IPS-15b (cell line): ENCODE results near the gene HOOK2.
"Not testable (repeated sequence)": the region's sequence is repeated elsewhere in the genome, so short reads cannot be mapped to it uniquely, and the experiment has no call there.

ENCODE experiments used
- H3K27me3 ChIP-seq: one replicate; pipeline ENCODE4 v1.6.1; 2013; ENCODE audit warnings: low read length; ENCODE audit not compliant: control insufficient read depth, insufficient read depth
- H3K36me3 ChIP-seq: one replicate; pipeline ENCODE4 v1.6.1; 2013; ENCODE audit warnings: low read length; ENCODE audit not compliant: control insufficient read depth, insufficient read depth
- H3K4me1 ChIP-seq: one replicate; pipeline ENCODE4 v1.6.1; 2013; ENCODE audit warnings: mild to moderate bottlenecking, low read length; ENCODE audit not compliant: control insufficient read depth, insufficient read depth
- H3K4me3 ChIP-seq: one replicate; pipeline ENCODE4 v1.5.1; 2013; ENCODE audit warnings: low read depth, low read length
- H3K9ac ChIP-seq: one replicate; pipeline ENCODE4 v1.6.1; 2013; ENCODE audit warnings: low read depth, mild to moderate bottlenecking, low read length
- H3K9me3 ChIP-seq: one replicate; pipeline ENCODE4 v1.6.1; 2013; ENCODE audit warnings: mild to moderate bottlenecking, low read length; ENCODE audit not compliant: control insufficient read depth, insufficient read depth

HOOK2 gene

DNA sequence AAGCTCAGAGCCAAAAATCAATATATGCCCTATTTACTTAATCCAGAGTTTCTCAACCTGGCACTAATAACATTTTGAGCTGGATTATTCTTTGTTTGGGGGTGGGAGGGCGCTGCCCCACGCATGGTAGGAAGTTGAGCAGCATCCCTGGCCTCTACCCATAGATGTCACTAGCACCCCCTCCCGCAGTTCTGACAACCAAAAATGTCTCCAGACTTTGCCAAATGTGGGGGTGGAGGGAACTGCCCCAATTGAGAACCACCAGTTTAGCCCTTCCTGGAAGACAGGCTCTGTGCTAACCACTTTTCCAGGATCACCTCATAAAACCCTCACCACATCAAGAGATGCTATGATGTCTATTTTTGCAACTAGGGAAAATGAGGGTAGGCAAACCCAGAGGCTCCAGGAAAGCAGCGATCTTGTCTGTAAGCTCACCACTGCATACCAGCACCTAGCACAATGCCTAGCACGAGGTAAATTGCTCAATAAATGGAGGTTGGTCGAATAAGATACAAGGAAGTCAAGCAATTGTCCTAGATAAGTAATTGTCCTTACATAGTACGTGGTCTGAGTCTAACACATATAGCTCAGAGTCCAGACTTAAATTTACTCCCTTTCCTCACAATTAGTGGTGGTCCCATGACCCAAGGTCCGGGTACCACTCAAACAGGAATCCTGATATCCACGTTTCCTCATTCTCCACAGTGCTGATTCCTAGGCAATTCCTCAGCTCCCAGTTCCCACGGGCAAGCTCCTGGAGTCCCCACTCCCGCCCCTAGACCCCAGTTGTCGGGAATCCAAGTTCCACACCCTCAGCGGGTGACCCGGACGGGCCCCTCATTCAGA lies 41.8 kb downstream of the HOOK2 start:
- peak overlapping the region; percentile 95 for H3K9ac ChIP-seq
- H3K36me3 ChIP-seq, result peaks cover 18% of the 10 kb centered on the region
- peaks cover 3% of the 10 kb centered on the region for H3K4me1 ChIP-seq
- H3K27me3 ChIP-seq, result no peaks in the 10 kb centered on the region
- no peaks in the 10 kb centered on the region for H3K9me3 ChIP-seq
- H3K4me3 ChIP-seq, result peak overlapping the region; percentile 76

DNA sequence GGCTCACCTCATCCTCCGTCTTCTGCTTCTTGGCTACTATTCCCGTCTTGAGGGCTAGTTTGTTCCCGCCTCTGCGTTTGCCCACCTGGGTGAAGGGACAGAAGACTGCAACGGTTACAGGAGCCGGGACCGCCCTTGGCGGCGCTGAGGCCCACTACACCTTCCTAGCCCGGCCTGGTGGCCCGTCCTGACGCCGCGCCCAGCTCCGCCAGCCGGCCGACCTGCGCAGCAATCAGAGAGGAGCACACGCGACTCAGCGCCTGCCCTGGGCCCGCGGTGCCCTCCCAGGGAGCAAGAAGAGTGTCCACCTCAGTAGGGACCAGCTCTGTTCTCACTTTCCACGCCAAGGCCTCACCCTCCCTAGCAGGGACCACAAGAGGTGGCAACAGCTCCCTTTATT lies 44.0 kb downstream of the HOOK2 start:
- Histone ChIP-seq H3K27me3 (no peaks in the 10 kb centered on the region), H3K4me3 (no peak overlapping the region), H3K9ac (no peak overlapping the region), H3K9me3 (no peaks in the 10 kb centered on the region), H3K4me1 (peaks cover 5% of the 10 kb centered on the region), H3K36me3 (peaks cover 18% of the 10 kb centered on the region)

DNA sequence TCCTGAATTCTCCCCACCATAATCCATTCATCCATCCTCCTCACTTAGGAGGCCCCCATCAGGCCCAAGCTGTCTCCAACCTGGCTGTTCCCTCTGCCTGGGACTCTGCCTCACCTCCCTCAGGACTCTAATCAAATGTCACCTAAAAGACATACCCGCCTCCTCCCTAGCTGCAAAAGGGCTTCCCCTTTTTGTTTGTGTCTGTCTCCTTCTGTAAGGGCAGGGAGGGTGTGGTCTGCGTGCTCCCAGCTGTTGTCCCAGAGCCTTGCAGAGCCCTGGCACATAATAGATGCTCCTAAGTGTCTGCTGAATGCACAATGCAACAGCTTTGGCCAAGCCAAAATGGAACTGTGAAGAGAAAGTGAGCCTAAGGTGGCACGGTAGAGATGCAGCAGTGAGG lies 45.3 kb downstream of the HOOK2 start:
- Histone ChIP-seq H3K9ac (no peak overlapping the region), H3K4me3 (no peak overlapping the region), H3K4me1 (peaks cover 5% of the 10 kb centered on the region), H3K36me3 (peaks cover 18% of the 10 kb centered on the region), H3K27me3 (no peaks in the 10 kb centered on the region), H3K9me3 (no peaks in the 10 kb centered on the region)

GRCh38 chr19:12727745-12728433 lies 47.5 kb downstream of the HOOK2 start:
- no peak overlapping the region for H3K9ac ChIP-seq
- H3K4me1 ChIP-seq, result peaks cover 5% of the 10 kb centered on the region
- H3K27me3 ChIP-seq, result no peaks in the 10 kb centered on the region
- H3K4me3 ChIP-seq, result no peak overlapping the region
- no peaks in the 10 kb centered on the region for H3K9me3 ChIP-seq
- H3K36me3 ChIP-seq, result peaks cover 18% of the 10 kb centered on the region

DNA sequence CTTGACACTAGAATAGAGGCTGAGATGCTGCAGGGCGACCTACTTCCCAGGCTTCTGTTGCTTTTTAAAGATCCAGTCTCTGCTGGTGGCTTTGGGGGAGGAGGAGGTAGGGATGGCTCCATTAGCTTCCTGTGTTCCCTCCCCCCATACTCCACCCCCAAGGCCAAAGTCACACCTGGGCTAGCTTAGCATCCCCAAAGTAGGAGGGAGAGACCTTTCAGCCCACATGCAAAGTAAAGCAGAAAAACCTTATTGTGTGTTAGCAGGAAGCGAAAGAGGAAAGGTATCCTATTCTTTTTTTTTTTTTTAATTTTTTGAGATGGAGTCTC lies 48.4 kb downstream of the HOOK2 start:
- H3K4me3 ChIP-seq, result no peak overlapping the region
- H3K27me3 ChIP-seq, result no peaks in the 10 kb centered on the region
- H3K9me3 ChIP-seq, result no peaks in the 10 kb centered on the region
- peaks cover 18% of the 10 kb centered on the region for H3K36me3 ChIP-seq
- peaks cover 5% of the 10 kb centered on the region for H3K4me1 ChIP-seq
- no peak overlapping the region for H3K9ac ChIP-seq

- not testable (repeated sequence) for H3K9ac ChIP-seq, H3K4me3 ChIP-seq, H3K9me3 ChIP-seq, H3K4me1 ChIP-seq, H3K27me3 ChIP-seq, H3K36me3 ChIP-seq
These were observed 49.7 kb downstream of the HOOK2 start for GRCh38 chr19:12725612-12726011.

DNA sequence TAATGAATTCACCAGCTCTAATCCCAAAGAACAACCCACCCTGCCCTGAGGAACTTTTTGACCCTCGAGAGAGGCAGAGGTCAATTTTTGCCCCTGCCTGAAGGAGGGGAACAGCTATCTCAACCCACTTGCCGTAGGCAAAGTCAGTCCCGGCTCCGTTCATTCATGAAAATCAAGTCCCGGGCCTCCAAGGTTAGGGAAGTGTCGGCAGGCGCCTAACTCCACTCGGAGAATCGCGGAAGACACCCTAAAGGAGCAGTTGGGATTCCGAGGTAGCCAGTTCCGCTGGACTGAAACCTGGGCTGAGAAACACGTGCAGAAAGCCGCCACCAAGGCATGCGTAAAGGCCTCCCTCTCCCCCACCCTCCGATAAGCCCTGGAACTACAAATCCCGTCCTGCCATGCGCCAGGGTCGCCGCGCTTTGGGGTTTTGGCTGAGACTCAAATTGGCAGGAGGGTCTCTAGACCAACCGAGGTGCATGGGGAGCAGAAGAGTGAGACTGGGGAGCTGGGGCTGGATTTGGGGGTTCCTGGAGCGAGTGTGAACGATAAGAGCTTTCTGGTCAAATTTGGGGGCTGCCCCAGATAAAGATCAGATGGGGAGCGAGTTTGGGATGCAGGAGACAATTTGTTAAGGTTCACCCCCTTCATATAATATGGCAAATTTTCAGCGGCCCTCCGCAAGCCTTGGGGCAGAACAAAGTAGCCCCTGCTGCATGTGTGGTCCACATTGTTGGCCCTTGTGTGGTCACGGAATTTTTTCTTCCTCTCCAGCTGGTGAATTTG lies 51.5 kb downstream of the HOOK2 start, which contains the start of gene TNPO2:
Gene TNPO2, minus strand, starts transcription at position 292 of the 786 bp plus-strand sequence. CDS start 2,955 bp downstream, outside the sequence.
- peak within 1 kb of the TSS; percentile 84 for H3K4me3 ChIP-seq
- no peaks in the 10 kb centered on the region for H3K9me3 ChIP-seq
- H3K4me1 ChIP-seq, result peaks cover 5% of the 10 kb centered on the region
- peaks cover 4% of the 10 kb centered on the region for H3K36me3 ChIP-seq
- H3K9ac ChIP-seq, result peak within 1 kb of the TSS; percentile 66
- H3K27me3 ChIP-seq, result no peaks in the 10 kb centered on the region

DNA sequence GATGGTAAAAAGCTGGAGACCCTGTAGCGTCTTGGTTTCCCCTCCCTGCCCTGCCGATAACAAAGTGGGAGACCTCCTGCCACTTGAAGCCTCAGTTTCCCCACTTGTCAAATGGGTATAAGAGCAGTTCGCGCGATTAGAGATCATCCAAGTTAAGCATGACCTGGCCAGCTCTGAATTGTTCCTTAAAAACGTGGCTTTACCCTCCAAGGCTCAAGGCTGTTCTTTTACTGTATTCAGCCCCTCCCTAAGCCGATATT lies 52.0 kb downstream of the HOOK2 start:
- H3K4me3 ChIP-seq, result peak overlapping the region; percentile 84
- peaks cover 8% of the 10 kb centered on the region for H3K36me3 ChIP-seq
- H3K27me3 ChIP-seq, result no peaks in the 10 kb centered on the region
- peaks cover 5% of the 10 kb centered on the region for H3K4me1 ChIP-seq
- no peaks in the 10 kb centered on the region for H3K9me3 ChIP-seq
- H3K9ac ChIP-seq, result peak overlapping the region; percentile 66

DNA sequence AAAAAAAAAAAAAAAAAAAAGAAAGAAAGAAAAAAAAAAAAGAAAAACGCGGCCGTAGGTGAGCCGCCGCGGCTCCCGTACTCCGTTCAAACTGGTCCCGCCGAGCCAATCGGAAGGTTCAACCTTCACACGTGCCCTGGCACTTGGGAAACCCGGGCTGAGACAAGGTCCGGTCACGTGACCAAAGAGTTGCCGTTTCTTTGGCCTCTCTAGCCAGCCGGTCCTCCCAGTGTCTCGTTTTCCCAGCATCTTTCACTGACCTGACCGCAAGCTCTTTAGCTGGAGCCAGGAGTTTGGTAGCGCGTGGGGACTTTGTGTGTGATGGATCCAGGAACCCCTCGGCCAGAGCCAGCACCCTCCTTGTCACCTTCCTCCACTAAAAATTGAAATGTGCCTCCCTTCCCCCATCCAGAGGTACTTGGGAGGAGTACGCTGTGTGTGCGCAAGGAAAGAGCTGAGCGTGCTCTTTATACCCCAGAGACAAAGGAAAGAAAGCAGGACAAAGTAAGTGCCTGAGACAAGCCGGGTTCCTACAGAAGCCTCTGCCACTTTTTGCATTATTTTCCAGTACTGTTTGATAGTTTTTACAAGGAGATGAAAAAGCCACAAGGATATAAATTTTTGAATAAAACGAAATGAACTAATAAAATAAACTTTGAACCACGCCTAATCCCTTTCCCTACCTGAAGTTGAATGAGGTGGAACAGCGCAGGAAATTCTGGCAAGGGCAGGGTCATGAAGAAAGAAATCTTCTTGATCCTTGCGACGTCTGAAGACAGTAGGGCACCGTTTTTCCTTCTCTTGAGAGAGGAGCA lies 52.6 kb downstream of the HOOK2 start:
- H3K9ac ChIP-seq, result peak overlapping the region; percentile 66
- H3K4me1 ChIP-seq, result peaks cover 5% of the 10 kb centered on the region
- H3K9me3 ChIP-seq, result no peaks in the 10 kb centered on the region
- H3K36me3 ChIP-seq, result peaks cover 9% of the 10 kb centered on the region
- no peaks in the 10 kb centered on the region for H3K27me3 ChIP-seq
- H3K4me3 ChIP-seq, result peak overlapping the region; percentile 84

GRCh38 chr19:12721656-12722565 lies 53.4 kb downstream of the HOOK2 start:
- Histone ChIP-seq H3K9me3 (no peaks in the 10 kb centered on the region), H3K9ac (peak overlapping the region; percentile 50), H3K4me3 (peak overlapping the region; percentile 84), H3K4me1 (peaks cover 5% of the 10 kb centered on the region), H3K36me3 (peaks cover 9% of the 10 kb centered on the region), H3K27me3 (no peaks in the 10 kb centered on the region)
